Measurements from ENCODE around the gene RNF41.

Gene RNF41

DNA sequence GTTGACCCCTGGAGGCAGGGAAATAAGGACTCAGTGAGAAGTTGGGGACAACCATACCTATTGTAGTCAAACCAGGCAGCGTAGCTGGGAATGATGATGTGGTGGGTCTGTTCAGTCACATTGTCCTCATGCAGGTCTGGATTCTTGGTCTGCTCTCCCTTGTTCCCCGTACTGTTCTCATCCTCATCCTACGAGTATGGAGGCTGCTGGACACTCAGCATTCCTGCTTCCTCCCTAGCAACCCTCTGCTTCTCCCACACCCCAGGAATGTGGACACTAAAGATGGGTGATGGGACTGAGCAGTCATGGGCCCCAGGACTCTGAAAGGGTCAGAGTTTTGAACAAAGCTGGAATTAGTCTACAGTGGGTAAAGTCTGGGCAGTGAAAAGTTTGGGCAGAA is 43.4 kb downstream of the RNF41 start:
- no peak overlapping the region for H3K4me3 ChIP-seq (ENCODE audit: low read depth, low read length)
- TF ChIP-seq, protein P1, sequence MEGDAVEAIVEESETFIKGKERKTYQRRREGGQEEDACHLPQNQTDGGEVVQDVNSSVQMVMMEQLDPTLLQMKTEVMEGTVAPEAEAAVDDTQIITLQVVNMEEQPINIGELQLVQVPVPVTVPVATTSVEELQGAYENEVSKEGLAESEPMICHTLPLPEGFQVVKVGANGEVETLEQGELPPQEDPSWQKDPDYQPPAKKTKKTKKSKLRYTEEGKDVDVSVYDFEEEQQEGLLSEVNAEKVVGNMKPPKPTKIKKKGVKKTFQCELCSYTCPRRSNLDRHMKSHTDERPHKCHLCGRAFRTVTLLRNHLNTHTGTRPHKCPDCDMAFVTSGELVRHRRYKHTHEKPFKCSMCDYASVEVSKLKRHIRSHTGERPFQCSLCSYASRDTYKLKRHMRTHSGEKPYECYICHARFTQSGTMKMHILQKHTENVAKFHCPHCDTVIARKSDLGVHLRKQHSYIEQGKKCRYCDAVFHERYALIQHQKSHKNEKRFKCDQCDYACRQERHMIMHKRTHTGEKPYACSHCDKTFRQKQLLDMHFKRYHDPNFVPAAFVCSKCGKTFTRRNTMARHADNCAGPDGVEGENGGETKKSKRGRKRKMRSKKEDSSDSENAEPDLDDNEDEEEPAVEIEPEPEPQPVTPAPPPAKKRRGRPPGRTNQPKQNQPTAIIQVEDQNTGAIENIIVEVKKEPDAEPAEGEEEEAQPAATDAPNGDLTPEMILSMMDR (IDR thresholded peaks at IDR 0.05; ENCODE audit: low read depth, low read length, missing control alignments) = no peak
- no peak for DNase-seq (ENCODE audit: low read depth)

DNA sequence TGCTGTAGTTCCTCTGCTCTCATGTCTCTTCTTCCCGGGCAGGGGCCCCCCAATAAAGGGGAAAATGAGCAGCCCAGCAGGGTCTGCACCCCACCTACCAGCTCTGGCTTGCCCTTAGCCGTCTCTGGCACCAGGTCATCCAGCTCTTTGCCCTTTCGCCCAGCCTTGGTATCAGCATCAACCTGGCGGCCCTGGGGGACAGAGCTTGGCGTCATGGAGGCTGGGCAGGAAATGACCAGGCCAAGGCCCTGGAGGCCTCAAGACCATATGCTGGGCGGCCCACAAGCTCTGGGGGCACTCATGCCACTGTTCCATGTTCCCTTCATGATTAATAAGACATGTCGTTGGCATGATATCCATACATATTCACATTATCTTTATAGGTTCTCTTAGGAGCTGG is 48.9 kb downstream of the RNF41 start:
- H3K4me3 ChIP-seq (ENCODE audit: low read depth, low read length) = no peak overlapping the region
- TF ChIP-seq, protein P1 (IDR thresholded peaks at IDR 0.05; ENCODE audit: low read depth, low read length, missing control alignments) = no peak
- no peak for DNase-seq (ENCODE audit: low read depth)

DNA sequence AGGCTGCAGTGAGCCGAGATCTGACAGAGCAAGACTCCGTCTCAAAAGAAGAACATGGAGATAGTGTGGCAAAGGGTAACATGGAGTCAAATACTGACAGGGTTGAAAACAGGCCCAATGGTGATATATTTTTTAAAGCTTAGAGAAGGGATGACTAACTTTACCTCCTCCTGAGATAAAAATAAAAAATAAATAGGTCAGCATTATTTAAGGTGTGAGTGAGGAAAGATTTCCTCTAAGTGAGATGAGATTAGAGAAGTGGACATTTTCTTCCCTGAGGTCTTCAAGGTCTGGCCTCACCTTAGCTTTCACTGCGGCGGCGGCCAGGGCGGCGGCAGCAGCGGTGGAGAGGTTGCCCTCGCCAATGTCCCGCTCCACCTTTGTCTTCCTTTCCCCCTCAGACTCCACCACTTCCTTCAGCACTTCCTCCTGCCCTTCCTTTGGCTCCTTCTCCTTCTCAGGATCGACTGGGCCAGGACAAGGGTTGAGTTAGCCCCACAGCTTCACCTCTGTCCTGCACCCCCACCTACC is 52.4 kb downstream of the RNF41 start:
- H3K4me3 ChIP-seq (ENCODE audit: low read depth, low read length) = no peak overlapping the region
- no peak for DNase-seq (ENCODE audit: low read depth)
- TF ChIP-seq, protein P1 (IDR thresholded peaks at IDR 0.05; ENCODE audit: low read depth, low read length, missing control alignments) = no peak

DNA sequence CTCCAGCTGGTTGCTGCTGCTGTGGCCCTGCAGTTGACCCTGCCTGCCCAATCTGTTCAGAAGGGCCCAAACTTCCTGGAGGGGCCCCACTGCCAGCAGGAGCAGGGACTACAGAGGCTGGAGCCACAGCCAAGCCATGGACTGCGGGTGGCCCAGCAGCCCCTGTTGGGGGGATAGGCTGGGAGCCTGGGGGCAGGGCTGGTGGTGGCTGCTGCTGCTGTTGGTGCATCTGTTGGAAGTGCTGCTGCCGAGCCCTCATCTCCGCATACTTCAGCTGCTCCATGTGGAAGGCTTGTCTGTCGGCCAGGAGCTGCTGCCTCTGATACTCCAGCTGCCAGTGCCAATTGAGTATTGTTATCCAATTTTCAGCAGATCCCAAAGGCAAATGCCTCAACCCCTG is 56.4 kb downstream of the RNF41 start:
- DNase-seq (ENCODE audit: low read depth) = no peak
- TF ChIP-seq, protein P1 (IDR thresholded peaks at IDR 0.05; ENCODE audit: low read depth, low read length, missing control alignments) = no peak
- no peak overlapping the region for H3K4me3 ChIP-seq (ENCODE audit: low read depth, low read length)

DNA sequence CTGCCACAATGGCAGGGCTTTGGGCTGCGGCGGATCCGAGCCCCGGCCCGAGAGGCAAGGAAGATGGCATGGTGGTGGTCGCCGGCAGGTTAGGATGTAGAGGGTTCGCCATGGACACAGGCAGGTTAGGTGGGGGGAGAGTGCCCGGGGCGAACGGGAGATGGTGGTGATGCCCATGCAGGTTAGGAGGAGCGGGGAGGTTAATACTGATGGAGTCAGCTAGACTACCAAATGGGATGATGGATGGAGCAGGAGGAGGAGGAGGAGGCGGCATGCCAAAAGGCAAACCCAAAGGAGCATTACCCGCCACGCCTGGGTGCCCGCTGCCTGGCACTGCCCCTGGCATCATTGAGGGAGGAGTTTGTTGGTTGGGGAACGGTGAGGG is 57.4 kb downstream of the RNF41 start:
- TF ChIP-seq, protein P1 (IDR thresholded peaks at IDR 0.05; ENCODE audit: low read depth, low read length, missing control alignments) = no peak
- H3K4me3 ChIP-seq (ENCODE audit: low read depth, low read length) = no peak overlapping the region
- no peak for DNase-seq (ENCODE audit: low read depth)

DNA sequence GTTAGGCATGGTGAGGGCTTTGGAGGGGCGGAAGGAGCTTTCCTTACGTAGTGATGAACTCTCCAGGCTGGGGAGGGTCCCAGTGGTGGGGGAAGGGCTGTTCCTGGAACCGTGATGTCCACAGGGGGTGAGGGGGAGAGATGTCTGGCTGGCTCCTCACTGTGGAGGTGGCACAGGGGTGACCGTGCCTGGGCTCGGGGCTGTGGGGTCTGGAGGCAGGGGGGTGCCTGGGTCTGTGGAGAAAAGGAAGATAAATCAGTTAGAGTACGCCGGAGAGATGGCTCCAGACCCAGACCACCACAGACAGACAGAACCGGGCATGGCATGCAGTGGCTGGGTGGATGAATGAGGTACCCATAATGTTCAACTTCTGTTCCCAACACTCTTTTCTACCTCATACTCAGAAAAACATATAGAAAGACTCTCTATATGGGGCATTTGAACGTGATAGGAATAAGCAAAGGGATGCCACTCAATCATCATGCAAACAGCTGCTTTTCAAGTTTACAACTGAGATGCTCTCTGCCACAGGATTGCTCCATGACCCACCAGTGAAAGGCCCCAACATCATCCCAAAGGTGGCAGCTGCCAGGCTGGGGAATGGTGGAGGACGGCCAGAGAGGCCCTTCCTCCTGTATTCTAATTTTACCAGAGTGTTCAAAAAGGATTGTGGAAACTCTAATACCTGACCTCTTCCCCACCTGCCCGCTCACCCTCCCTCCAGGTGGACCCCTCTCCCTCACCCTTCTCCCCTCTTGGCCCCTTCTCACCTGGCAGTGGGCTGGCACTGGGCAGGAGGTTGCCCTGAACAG is 58.0 kb downstream of the RNF41 start:
- TF ChIP-seq, protein P1 (IDR thresholded peaks at IDR 0.05; ENCODE audit: low read depth, low read length, missing control alignments) = no peak

More for the DNA sequence above, 58.0 kb downstream of the RNF41 start:
- no peak overlapping the region for H3K4me3 ChIP-seq (ENCODE audit: low read depth, low read length)
- no peak for DNase-seq (ENCODE audit: low read depth)

Measured in GM12864 (cell line).